Kidney (tissue), 14 donors: ENCODE measurements around the gene AJUBA. TPM values are rescaled to one million over a fixed set of nuclear protein-coding genes. Genes with fewer than 3 reads are reported as not detected.

Experiments used
- DNase-seq, 5 donors: peaks; one replicate each; pipeline ENCODE4 v3.0.0-alpha.2; 2013 to 2020
- FAIRE-seq: peaks from 2 replicates; lab custom pipeline; 2012; peaks lifted over from hg19 to GRCh38; lab: Jason Lieb, UNC
- H3K27ac ChIP-seq, 2 donors: one replicate each; pipeline ENCODE4 v1.7.0; 2013; ENCODE audit warnings: low read depth in 2 of 2, low read length in 2 of 2, inconsistent platforms in 1 of 2
- H3K27me3 ChIP-seq: one replicate; pipeline ENCODE4 v1.7.1; 2013; ENCODE audit warnings: low read length, inconsistent platforms; ENCODE audit not compliant: control insufficient read depth, insufficient read depth
- H3K36me3 ChIP-seq, 3 donors: one replicate each; pipeline versions ENCODE4 v1.7.0 to v1.7.1; 2013; ENCODE audit warnings: low read length in 3 of 3, control low read depth in 1 of 3, inconsistent platforms in 1 of 3; ENCODE audit not compliant: insufficient read depth in 3 of 3, control insufficient read depth in 2 of 3
- H3K4me1 ChIP-seq, 3 donors: one replicate each; pipeline versions ENCODE4 v1.7.0 to v1.7.1; 2013; ENCODE audit warnings: low read length in 3 of 3, inconsistent platforms in 1 of 3, low read depth in 1 of 3; ENCODE audit not compliant: control insufficient read depth in 2 of 3, insufficient read depth in 2 of 3
- H3K4me3 ChIP-seq, 3 donors: one replicate each; pipeline versions ENCODE4 v1.7.0 to v1.8.1; 2013; ENCODE audit warnings: low read length in 3 of 3, control low read depth in 1 of 3, inconsistent platforms in 1 of 3
- H3K9ac ChIP-seq, 3 donors: one replicate each; pipeline versions ENCODE4 v1.7.0 to v1.7.1; 2013; ENCODE audit warnings: low read length in 3 of 3, control low read depth in 1 of 3, inconsistent platforms in 1 of 3
- H3K9me3 ChIP-seq, 3 donors: one replicate each; pipeline versions ENCODE4 v1.7.0 to v1.7.1; 2013; ENCODE audit warnings: low read length in 3 of 3, control low read depth in 1 of 3, inconsistent platforms in 1 of 3; ENCODE audit not compliant: control insufficient read depth in 2 of 3, insufficient read depth in 1 of 3
- intact Hi-C: fragments of 100-400 bp; cut with DNase I; formaldehyde crosslinking; loops from one replicate; pipeline ENCODE4 v1.11.1; 2022
- polyA plus RNA-seq: library from polyadenylated mRNA; stranded (reverse); fragments of 350-450 nt; fragmentation: Illumina TruSeq; extraction: RNeasy Lipid Tissue Mini Kit (QIAGEN cat#74804); gene quantifications from one replicate; pipeline ENCODE4 v1.2.3, GENCODE V29; 2014; ENCODE audit warnings: low read depth, low replicate concordance; ENCODE audit not compliant: insufficient read depth
- total RNA-seq: library from RNA; stranded (reverse); fragmentation: NEBNext Ultra II Directional; extraction: Animal tissue kit (Norgen Biotek cat#: 25700); gene quantifications from one replicate; pipeline ENCODE4 v1.2.1, GENCODE V29; 2021
- TF ChIP-seq, protein P1 (sequence below): IDR thresholded peaks from 3 replicates; pipeline ENCODE4 v1.5.1; 2012; ENCODE audit warnings: mild to moderate bottlenecking, moderate library complexity, borderline replicate concordance; ENCODE audit not compliant: insufficient read depth; ENCODE audit errors: extremely low read depth
- donor health status: control.
- donor health status: control.
- donor health status: control.
- donor health status: control.
- donor health status: control.
- donor health status: DM: yes; HTN: yes; CAD: no.
- donor health status: Normal renal cell carcinoma (clear cell type).

AJUBA gene
- total and polyA plus RNA-seq, 2 donors from 2014 or later = 14.6 to 28.5 TPM

DNA sequence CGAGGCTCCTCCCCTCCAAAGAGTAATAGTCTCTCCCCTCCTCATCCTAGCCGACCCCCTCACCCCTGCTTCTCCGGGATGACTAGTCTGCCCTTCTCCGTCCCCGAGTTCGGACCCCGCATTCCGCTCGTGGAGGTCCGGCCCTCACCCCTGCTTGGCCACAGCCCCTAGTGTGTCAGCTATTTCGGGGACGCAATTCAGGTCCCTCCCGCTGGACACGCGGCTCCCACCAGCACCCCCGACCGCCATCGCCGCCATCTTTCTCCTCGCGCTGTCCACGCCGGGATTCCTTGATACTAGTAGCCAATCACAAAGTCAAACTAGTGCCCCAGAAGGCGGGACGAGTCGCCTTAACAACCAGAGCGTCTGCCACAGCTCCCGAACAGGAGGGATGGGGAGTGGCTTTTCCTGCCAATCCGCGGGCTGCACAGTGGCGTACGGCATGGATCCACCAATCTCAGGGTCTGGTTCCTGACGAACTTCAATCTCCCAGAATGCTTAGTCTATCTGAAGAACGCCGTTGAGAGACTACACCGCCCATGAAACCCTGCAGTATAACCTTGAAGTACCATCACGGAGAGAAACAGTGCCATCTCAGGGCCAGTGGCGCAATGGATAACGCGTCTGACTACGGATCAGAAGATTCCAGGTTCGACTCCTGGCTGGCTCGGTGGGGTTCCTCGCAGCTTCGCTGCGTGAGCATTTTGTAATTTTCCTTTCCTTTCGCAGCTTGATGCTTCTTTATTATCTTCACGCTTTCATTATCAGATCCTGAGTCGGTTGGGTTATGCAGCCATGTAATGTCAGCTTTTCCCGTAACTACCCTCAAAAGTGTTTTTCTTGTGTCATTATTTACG, 53.0 kb downstream of the AJUBA start, which contains the start of gene PRMT5:
TSS of gene PRMT5 (minus strand) at position 273 of the 857 bp plus-strand sequence. CDS start at position 258, 15 bp downstream.
- Histone ChIP-seq H3K4me1 (peaks cover 0 to 11% (median 0%) of the 10 kb centered on the region in 3 donors), H3K36me3 (peaks cover 5 to 9% (median 6%) of the 10 kb centered on the region in 3 donors), H3K27me3 (no peaks in the 10 kb centered on the region), H3K4me3 (peak within 1 kb of the TSS; percentile 88 to 94 (median 91)), H3K9ac (peak within 1 kb of the TSS; percentile 89 to 97 (median 91)), H3K27ac (peak within 1 kb of the TSS; percentile 78 to 94), H3K9me3 (no peaks in the 10 kb centered on the region)
- intact Hi-C loops = no loop called here
- TF ChIP-seq, protein P1, sequence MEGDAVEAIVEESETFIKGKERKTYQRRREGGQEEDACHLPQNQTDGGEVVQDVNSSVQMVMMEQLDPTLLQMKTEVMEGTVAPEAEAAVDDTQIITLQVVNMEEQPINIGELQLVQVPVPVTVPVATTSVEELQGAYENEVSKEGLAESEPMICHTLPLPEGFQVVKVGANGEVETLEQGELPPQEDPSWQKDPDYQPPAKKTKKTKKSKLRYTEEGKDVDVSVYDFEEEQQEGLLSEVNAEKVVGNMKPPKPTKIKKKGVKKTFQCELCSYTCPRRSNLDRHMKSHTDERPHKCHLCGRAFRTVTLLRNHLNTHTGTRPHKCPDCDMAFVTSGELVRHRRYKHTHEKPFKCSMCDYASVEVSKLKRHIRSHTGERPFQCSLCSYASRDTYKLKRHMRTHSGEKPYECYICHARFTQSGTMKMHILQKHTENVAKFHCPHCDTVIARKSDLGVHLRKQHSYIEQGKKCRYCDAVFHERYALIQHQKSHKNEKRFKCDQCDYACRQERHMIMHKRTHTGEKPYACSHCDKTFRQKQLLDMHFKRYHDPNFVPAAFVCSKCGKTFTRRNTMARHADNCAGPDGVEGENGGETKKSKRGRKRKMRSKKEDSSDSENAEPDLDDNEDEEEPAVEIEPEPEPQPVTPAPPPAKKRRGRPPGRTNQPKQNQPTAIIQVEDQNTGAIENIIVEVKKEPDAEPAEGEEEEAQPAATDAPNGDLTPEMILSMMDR = no peak
- peak; percentile 95 for FAIRE-seq
- peak; percentile 99 to 100 (median 99) for DNase-seq

GRCh38 chr14:22928237-22929103, 53.9 kb downstream of the AJUBA start:
- TF ChIP-seq, protein P1 = no peak
- H3K9ac ChIP-seq = peak overlapping the region; percentile 89 to 97 (median 91)
- peak overlapping the region; percentile 88 to 94 (median 91) for H3K4me3 ChIP-seq
- peak overlapping the region; percentile 68 to 94 for H3K27ac ChIP-seq
- peaks cover 11 to 15% (median 12%) of the 10 kb centered on the region in 3 donors for H3K36me3 ChIP-seq
- no peaks in the 10 kb centered on the region for H3K9me3 ChIP-seq
- peaks cover 0 to 11% (median 0%) of the 10 kb centered on the region in 3 donors for H3K4me1 ChIP-seq
- no peaks in the 10 kb centered on the region for H3K27me3 ChIP-seq
- intact Hi-C loops = no loop called here
- FAIRE-seq (no peak), DNase-seq (peak in 1 of 5 donors; percentile 12)

- intact Hi-C loops = no loop called here
- Histone ChIP-seq H3K9me3 (no peaks in the 10 kb centered on the region), H3K4me3 (no peak overlapping the region), H3K9ac (no peak overlapping the region), H3K36me3 (peaks cover 11 to 26% (median 24%) of the 10 kb centered on the region in 3 donors), H3K27ac (no peak overlapping the region), H3K27me3 (no peaks in the 10 kb centered on the region), H3K4me1 (peaks cover 0 to 11% (median 0%) of the 10 kb centered on the region in 3 donors)
- no peak for DNase-seq
- no peak for FAIRE-seq
- TF ChIP-seq, protein P1 = no peak
These were observed 56.0 kb downstream of the AJUBA start for GRCh38 chr14:22926316-22926715.
